Loucy (cell line): ENCODE results near the gene LIN52.

Experiments
- EZH2phosphoT487 ChIP-seq: fragments of 200-600 bp; IDR thresholded peaks from 2 replicates; pipeline ENCODE4 v1.6.1; 2018; ENCODE audit warnings: antibody characterized with exemption, mild to moderate bottlenecking, moderate library complexity, borderline replicate concordance
- TF ChIP-seq, protein P1 (sequence below): fragments of 200-600 bp; sonication (generic); conservative IDR thresholded peaks from 2 replicates; pipeline ENCODE4 v1.5.1; 2014; ENCODE audit warnings: mild to moderate bottlenecking, antibody characterized with exemption, low read length

DNA sequence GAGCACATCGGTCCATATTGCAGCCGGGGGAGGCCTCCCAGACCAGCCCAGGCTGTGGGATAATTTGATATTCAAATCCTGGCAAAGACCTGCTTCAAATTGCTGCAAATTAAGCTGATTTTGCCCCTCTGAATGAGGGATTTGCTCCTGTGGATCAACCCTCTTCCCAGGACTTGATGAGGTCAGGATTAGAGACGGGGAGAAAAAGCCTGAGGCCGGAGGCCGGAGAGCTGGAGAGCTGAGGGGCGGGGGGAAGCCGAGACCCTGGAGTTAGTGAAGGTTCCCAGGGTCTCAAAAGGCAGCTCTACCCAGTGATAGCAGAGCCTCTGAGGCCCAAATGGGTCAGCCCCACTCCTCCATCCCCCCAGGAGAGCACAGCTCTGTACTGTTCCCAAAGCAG is 137.0 kb downstream of the LIN52 start:
- TF ChIP-seq, protein P1, sequence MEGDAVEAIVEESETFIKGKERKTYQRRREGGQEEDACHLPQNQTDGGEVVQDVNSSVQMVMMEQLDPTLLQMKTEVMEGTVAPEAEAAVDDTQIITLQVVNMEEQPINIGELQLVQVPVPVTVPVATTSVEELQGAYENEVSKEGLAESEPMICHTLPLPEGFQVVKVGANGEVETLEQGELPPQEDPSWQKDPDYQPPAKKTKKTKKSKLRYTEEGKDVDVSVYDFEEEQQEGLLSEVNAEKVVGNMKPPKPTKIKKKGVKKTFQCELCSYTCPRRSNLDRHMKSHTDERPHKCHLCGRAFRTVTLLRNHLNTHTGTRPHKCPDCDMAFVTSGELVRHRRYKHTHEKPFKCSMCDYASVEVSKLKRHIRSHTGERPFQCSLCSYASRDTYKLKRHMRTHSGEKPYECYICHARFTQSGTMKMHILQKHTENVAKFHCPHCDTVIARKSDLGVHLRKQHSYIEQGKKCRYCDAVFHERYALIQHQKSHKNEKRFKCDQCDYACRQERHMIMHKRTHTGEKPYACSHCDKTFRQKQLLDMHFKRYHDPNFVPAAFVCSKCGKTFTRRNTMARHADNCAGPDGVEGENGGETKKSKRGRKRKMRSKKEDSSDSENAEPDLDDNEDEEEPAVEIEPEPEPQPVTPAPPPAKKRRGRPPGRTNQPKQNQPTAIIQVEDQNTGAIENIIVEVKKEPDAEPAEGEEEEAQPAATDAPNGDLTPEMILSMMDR: no peak
- TF ChIP-seq EZH2phosphoT487: no peak
